GM18526 (cell line): Measurements from ENCODE around the gene MMAB.

ENCODE experiments used
- POLR2A ChIP-seq: IDR thresholded peaks from 3 replicates; pipeline ENCODE4 v1.6.1; 2011; ENCODE audit not compliant: insufficient read length; ENCODE audit errors: extremely low read depth

Gene MMAB

DNA sequence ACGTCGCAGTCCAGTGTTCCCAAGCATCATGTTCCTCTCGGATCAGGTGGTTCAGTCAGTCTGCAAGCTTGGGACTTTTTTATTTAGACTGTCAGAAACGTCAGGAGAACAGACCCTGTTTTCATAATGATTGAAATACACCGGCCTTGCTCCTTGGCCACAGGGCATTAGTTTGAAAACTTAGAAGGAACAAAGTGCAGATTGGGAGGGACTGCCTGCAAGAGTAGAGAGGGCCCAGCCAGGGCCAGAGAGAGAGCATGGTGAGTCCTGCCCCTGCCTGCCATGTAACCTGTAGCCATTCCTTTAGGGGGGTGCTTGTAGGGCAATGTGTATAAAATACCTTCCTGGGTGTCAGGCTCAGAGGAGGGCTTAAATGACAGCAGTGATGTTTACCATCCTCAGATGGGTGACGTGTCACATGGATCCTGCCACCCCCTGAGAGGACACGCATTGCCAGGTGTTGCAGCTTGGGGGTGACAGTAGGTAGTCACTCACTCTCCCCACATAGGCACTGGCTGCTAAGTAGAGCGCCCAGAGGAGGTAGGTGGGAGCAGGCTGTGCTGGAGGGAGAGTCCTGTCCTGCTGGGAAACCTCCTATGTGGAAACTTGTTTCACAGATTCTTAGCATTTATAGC lies 45.7 kb downstream of the MMAB start:
- TF ChIP-seq POLR2A = no peak

DNA sequence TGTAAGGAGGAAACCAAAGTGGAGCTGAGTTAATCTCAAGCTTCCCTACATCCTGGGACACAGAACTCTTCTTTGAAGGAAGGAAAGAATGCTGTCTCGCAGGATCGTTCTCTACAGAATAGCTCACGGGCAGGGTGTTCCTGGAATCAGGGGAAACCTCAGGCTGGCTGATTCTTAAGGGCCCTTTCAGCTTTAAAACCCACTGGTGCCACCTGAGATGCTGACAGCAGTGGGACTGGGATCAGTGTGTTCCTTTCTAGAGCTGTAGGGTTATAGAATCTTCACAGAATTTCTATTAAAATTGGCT lies 48.1 kb downstream of the MMAB start:
- TF ChIP-seq POLR2A = no peak

DNA sequence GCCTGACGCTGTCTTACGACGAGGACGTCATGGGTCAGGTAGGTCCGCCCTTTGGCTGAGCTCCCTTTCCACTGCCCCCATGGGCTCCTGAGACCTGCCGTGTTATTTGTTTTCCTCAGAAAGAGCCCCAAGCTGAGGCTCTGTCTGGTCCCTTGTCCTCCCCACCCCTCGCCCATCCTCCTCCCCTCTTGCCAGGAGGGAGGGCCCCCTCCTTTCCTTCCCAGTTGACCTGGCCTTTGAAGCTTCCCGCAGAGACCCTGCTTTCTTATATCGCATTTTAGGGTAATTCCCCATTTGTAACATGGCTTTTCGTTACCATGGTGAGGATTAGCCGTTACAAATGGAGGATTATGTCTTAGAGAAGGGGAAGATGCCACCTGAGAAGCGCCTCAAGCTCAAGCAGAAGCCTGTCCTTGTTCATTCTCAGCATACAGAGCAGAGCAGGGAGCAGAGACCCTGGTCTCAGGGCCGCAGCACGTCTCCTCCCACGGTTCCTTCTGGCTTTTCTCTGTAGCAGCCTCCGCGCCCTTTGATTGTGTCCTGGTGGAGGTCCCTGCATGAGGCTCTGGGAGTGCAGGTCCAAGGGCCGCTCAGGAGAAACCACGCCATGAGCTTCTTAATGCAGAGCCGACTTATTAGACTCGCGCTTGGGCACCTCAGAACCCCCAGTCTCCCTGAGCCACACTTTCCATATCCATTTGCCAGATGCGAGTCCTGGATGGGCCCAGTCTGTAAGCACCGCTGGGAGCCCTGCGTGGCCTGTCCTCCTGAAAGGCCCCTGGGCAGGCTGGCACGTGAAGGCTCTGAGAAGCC lies 48.6 kb downstream of the MMAB start:
- no peak for TF ChIP-seq POLR2A

DNA sequence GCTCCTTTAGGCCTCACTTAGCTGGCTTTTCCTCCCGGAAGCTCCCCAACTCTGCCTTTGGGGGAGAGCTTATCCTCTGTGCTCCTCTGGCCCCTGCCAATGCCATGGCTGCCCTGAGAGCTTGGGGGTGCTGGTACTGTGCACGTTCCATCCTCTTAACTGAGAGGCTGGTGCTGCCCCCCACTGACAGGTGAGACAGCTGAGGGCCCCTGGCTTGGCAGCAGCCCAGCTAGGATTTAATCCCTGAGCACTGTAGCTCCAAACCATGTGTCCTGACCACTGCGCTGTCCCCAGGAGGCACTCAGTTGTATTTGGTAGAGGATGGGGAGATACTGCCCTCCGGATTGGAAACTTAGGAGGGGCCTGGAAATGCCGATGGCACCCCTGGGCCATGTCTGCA lies 49.8 kb downstream of the MMAB start:
- TF ChIP-seq POLR2A = no peak

DNA sequence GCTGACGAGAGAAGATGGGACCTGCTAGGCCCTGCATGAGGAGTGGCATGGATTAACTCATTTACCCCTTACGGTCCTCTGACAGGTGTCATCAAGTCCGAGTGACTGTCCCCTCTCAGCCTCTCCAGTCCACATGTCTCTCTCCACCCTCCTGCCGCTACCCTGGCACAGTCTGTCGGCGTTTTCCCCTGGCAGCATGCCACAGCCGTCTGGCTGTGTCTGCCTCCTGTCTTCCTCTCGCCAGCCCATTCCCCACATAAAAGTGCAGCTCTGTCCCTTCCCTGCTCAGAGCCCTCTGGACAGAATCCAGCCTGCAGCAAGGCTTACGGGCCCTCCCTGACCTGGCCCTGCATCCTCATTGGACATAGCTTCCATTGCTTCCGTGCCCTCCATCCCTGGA lies 50.2 kb downstream of the MMAB start:
- no peak for TF ChIP-seq POLR2A

DNA sequence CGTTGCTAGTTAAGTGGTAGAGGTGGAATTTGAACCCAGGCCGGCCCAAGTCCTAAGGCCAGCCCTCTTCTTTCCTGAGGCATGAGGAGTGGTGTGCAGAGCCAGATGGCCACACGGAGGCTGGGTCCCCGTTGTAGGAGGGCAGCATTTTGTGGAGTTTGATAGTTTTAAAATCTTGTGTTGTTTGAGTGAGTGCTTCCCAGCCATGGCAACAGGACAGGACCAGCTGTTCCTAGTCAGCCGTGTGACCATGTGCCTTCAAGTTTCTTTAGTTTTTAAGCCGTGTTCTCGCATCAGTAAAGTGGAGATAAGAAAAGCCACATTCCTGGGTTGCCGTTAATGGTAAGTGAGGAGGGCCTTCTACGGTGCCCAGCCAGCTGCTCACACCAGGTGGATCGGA lies 51.5 kb downstream of the MMAB start:
- TF ChIP-seq POLR2A = no peak

DNA sequence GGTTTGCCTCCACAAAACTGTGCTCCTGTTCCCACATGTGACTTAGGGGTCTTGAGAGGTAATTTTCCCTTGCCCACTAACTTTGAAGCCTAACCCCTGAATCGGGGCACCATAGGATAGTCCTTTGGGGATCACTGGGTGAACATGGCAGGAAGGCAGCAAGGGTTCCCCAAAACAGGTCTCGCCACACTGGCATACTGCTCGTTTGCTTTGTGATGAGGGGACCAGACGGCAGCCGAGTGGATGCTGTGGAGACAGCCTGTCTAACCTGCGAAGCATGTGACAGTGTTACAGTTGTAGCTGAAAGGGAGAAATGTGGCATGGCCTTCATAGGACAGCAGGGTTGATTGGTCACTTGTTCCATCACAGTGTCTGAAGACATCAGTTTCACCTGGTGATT lies 53.5 kb downstream of the MMAB start:
- TF ChIP-seq POLR2A = no peak

DNA sequence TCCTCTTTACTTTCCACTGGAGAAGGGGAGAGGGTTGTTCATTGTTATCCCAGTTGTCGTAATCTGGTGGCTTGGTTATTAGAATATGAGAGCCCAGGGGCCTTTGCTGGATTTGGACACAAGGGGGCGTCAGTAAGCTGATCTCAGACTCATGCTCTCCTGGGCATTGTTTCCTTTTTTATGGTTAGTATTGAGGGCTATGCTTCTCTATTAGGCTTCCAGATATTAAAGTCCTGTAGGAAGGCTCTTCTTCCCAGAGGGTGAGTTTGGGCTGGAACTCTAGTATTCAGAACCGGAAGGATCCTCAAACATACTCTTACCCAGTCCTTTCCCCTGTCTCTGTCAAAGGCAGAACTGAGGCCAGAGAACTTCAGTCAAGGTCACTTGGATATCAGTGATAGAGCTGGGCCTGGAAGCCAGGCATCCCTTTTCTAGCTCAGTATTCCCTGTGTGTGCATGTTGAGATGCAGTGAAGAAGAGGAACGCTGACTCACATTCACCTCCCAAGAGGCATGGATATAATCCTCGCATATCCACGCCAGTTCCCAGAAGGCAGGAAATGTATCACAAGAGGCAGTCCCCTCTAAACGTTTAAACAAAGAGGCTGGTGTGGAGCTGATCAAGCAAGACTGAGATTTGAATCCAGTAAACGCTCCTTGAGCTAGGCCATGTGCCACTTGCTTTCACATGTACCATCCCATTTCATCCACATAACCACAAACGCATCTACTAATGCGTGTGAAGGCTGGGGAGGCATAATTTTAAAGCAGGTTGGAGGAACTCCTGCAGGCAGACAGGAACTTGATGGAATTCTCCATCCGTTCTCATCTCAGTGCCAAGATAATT lies 54.3 kb downstream of the MMAB start:
- TF ChIP-seq POLR2A = no peak

DNA sequence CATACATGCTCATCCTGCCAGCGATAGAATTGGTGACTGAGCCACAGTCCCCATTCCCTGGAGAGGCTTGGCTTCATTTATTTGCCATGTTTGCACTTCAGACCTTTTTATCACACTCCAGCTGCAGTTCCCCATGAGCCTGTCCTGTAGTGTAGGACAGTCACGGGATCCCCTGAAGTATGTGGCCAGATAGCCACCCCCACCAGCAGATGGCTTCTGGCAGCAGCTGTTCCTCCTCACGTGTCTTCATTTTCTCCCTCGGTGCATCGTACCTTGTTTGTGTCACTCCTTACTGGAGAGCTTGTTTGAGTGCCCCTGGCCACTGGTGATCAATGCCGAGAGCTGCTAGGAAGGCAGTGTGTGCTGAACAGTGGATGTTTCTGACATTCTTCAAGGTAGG lies 55.7 kb downstream of the MMAB start:
- no peak for TF ChIP-seq POLR2A

DNA sequence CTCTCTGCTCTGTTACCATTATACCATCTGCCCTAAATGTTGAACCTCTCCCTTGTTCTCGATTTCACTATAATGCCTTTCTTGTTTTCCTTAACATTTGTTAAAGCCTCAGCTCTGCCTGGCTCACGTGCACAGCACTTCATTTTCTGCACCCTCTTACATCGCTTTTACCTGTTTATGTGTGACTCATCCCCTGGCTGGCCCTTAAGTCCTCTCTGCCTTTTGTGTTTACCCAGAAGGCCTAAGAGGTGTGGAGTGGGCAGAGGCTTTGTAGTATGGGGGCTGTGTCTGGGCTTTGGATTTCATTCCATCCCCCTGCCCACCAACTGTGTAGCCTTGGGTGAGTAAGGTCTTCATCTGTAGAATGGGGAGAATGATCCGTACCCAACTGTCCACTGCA lies 59.3 kb downstream of the MMAB start:
- no peak for TF ChIP-seq POLR2A

DNA sequence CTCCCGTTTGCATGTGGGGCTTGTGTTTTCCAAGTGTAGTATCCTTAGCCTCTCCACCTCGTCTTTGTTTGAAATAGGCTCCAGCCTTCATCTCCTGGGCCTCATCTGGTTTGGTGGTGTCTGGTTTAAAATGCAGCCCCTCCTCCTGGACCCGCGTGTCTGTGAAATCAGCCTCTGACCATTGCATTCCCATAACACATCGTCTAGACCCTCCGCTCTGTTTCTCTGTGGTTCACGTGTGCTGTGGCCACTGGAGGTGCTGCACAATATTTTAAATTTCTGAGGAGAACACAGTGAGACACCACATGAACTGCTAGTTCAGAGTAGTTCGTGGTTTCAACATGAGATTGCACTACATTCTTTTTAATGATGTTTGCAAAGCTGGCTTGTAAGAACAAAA lies 60.3 kb downstream of the MMAB start:
- TF ChIP-seq POLR2A = no peak

DNA sequence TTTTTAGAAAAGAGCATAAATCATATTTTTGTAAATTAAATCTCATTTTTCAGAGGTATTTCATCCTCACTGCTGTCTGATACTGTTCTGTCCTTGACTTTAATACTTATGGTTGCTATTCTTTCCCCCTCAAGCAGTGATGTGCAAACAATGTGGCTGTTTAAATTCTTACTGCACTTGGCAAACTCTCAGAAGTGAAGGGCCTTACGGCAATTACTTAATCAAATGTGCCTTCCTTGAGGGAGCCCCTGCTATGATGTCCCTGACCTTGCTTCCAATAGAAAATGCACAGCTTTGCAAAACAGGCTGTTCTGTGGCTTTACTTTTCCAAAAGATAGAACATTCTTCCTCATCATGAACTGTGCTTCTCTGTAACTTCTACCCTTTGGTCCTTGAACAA lies 60.7 kb downstream of the MMAB start:
- TF ChIP-seq POLR2A = no peak

DNA sequence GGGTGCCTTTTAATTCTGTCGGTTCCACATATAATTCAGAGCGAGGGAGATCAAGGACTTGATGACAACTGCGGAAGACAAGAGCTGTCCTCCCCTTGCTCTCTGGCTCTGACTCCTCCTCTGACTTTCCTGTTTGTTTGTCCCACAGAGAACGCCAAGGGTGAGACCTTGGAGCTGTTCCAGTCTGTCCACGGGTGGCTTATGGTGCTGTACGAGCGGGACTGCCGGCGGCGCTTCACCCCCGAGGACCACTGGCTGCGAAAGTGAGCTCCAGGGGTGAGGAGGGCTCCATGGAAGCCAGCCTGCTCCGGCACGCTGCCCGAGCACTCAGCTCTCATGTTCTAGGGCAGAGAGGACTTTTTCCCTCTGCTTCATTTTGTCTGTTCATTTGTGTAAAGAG lies 63.1 kb downstream of the MMAB start:
- no peak for TF ChIP-seq POLR2A

DNA sequence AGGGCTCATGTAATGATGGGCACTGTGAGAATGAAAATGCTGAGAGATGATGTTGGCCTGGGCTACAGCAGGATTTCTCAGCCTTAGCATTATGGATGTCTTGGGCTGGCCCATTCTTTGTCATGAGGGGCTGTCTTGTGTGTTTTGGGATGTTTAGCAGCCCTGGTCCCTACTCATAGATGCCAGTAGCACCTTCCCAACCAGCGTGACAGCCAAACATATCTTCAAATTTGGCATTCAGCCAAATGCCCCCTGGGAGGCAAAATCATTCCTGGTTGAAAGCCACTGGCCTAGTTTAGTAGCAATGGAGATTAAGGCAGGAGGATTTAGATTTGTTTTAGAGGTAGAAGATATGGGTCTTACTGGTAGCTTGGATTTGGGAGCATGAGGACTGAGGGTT lies 69.2 kb downstream of the MMAB start:
- no peak for TF ChIP-seq POLR2A
